Gastrocnemius medialis (tissue), 4 donors: Measurements from ENCODE around the gene ARID5B. TPM values are rescaled to one million over a fixed set of nuclear protein-coding genes. Genes with fewer than 3 reads are reported as not detected.

Experiments used
- ATAC-seq, 2 donors: fragments of 150-250 bp; one replicate each; pipeline ENCODE4 v1.9.1; 2016
- DNase-seq, 2 donors: peaks; one replicate each; pipeline ENCODE4 v3.0.0-alpha.2; 2019
- H3K27ac ChIP-seq, 4 donors: fragments of 200-600 bp; sonication (generic); 1 replicate in 1 of 4; 2 replicates in 3 of 4; pipeline ENCODE4 v1.5.1; 2016 to 2018; ENCODE audit warnings: mild to moderate bottlenecking in 2 of 4, moderate library complexity in 1 of 4
- H3K27me3 ChIP-seq, 3 donors: fragments of 200-600 bp; sonication (generic) in 2 of 3; 1 replicate in 1 of 3; 2 replicates in 2 of 3; pipeline versions ENCODE4 v1.5.1 to v1.6.0; 2016 to 2019; ENCODE audit warnings: mild to moderate bottlenecking in 1 of 3, moderate library complexity in 1 of 3
- H3K36me3 ChIP-seq, 2 donors: fragments of 200-600 bp; sonication (generic) in 1 of 2; one replicate each; pipeline ENCODE4 v1.5.1; 2017 to 2018
- H3K4me1 ChIP-seq, 2 donors: fragments of 200-600 bp; sonication (generic) in 1 of 2; one replicate each; pipeline ENCODE4 v1.5.1; 2016 to 2017; ENCODE audit warnings: mild to moderate bottlenecking in 2 of 2
- H3K4me3 ChIP-seq, 4 donors: fragments of 200-600 bp; sonication (generic) in 3 of 4; 1 replicate in 1 of 4; 2 replicates in 3 of 4; pipeline ENCODE4 v1.5.1; 2016 to 2019; ENCODE audit warnings: mild to moderate bottlenecking in 2 of 4
- H3K9me3 ChIP-seq, 3 donors: fragments of 200-600 bp; sonication (generic) in 2 of 3; 1 replicate in 1 of 3; 2 replicates in 2 of 3; pipeline ENCODE4 v1.5.1; 2016 to 2019
- CTCF ChIP-seq, 5 experiments: fragments of 450-650 bp in 3 of 5; fragments of 200-600 bp in 2 of 5; sonication (generic) in 2 of 5; IDR thresholded peaks in 4 of 5; conservative IDR thresholded peaks in 1 of 5; 1 replicate in 4 of 5; 2 replicates in 1 of 5; pipeline ENCODE4 v1.5.1; 2016 to 2019; ENCODE audit warnings: antibody characterized with exemption in 5 of 5, mild to moderate bottlenecking in 3 of 5, moderate library complexity in 3 of 5
- POLR2A ChIP-seq, 2 donors: fragments of 450-650 bp; IDR thresholded peaks; one replicate each; pipeline ENCODE4 v1.6.1; 2017; ENCODE audit warnings: antibody characterized with exemption in 2 of 2, mild to moderate bottlenecking in 2 of 2, moderate library complexity in 2 of 2
- in situ Hi-C, 4 donors: fragments of 200-750 bp; cut with MboI; loops; one replicate each; pipeline versions ENCODE4 v1.15.0 to v1.8.0; 2017; ENCODE audit warnings: low sequenced_read_pairs in 4 of 4
- intact Hi-C: fragments of 100-400 bp; cut with DNase I; formaldehyde crosslinking; loops from one replicate; pipeline ENCODE4 v1.15.1; 2023; ENCODE audit warnings: low total_unique reads
- total RNA-seq, 4 donors: library from RNA; depleted of rRNA; stranded (reverse); fragments of >200 nt; gene quantifications; one replicate each; pipeline versions ENCODE4 v1.1.0 to v1.2.3, GENCODE V29; 2016

The ARID5B gene
- total RNA-seq, 4 donors from 2014 or later = 156 to 512 (median 263) TPM

- TF ChIP-seq POLR2A (IDR thresholded peaks at IDR 0.05) (no peak), CTCF (IDR thresholded peaks at IDR 0.05 in 4 of 5, conservative IDR thresholded peaks at IDR 0.05 in 1 of 5) (no peak)
- Histone ChIP-seq H3K27ac (peak overlapping the region; percentile 95 to 99 (median 96)), H3K9me3 (no peaks in the 10 kb centered on the region), H3K4me3 (peak overlapping the region; percentile 46 to 79 (median 74)), H3K36me3 (peaks cover 8 to 93% of the 10 kb centered on the region in 2 donors), H3K27me3 (no peaks in the 10 kb centered on the region), H3K4me1 (peaks cover 40 to 75% of the 10 kb centered on the region in 2 donors)
- intact Hi-C loops (loop anchor here (10.0 kb wide), 1 partner anchor 1210 kb away; no protein-coding TSS in a partner anchor), in situ Hi-C loops (loop anchor here in 2 of 4 donors (10.0 to 25.0 kb wide), 4 partner anchors 1118 to 1660 kb away; partner anchors contain the start of gene RHOBTB1 (in 1 of the 2))
- ATAC-seq (no peak), DNase-seq (no peak)
Measured at GRCh38 chr10:62054830-62055229, 153.3 kb downstream of the ARID5B start.

- ATAC-seq = no peak
- no peak for DNase-seq
- Histone ChIP-seq H3K36me3 (peaks cover 8 to 98% of the 10 kb centered on the region in 2 donors), H3K9me3 (no peaks in the 10 kb centered on the region), H3K4me1 (peaks cover 51 to 88% of the 10 kb centered on the region in 2 donors), H3K27me3 (no peaks in the 10 kb centered on the region), H3K4me3 (peak overlapping the region; percentile 46 to 79 (median 74)), H3K27ac (peak overlapping the region; percentile 95 to 99 (median 96))
- intact Hi-C loops = loop anchor here (10.0 kb wide), 1 partner anchor 1209 kb away; no protein-coding TSS in a partner anchor
- in situ Hi-C loops = loop anchor here in 2 of 4 donors (10.0 to 25.0 kb wide), 4 partner anchors 1119 to 1659 kb away; partner anchors contain the start of gene RHOBTB1 (in 1 of the 2)
- no peak for TF ChIP-seq CTCF (IDR thresholded peaks at IDR 0.05 in 4 of 5, conservative IDR thresholded peaks at IDR 0.05 in 1 of 5)
- TF ChIP-seq POLR2A (IDR thresholded peaks at IDR 0.05) = no peak
Measured at GRCh38 chr10:62056219-62056618, 154.7 kb downstream of the ARID5B start.

- no peaks in the 10 kb centered on the region for H3K9me3 ChIP-seq
- in situ Hi-C loops = loop anchor here in 2 of 4 donors (10.0 to 25.0 kb wide), 4 partner anchors 1119 to 1658 kb away; partner anchors contain the start of gene RHOBTB1 (in 1 of the 2)
- TF ChIP-seq CTCF (IDR thresholded peaks at IDR 0.05 in 4 of 5, conservative IDR thresholded peaks at IDR 0.05 in 1 of 5) (no peak), POLR2A (IDR thresholded peaks at IDR 0.05) (no peak)
- H3K4me1 ChIP-seq = peaks cover 56 to 93% of the 10 kb centered on the region in 2 donors
- H3K27me3 ChIP-seq = no peaks in the 10 kb centered on the region
- peak overlapping the region; percentile 36 to 79 (median 74) for H3K4me3 ChIP-seq
- intact Hi-C loops = loop anchor here (10.0 kb wide), 1 partner anchor 1208 kb away; no protein-coding TSS in a partner anchor
- ATAC-seq (no peak), DNase-seq (no peak)
- H3K36me3 ChIP-seq = peaks cover 8 to 97% of the 10 kb centered on the region in 2 donors
- peak overlapping the region; percentile 95 to 99 (median 96) for H3K27ac ChIP-seq
Measured at GRCh38 chr10:62056698-62057097, 155.2 kb downstream of the ARID5B start.

- TF ChIP-seq CTCF (IDR thresholded peaks at IDR 0.05 in 4 of 5, conservative IDR thresholded peaks at IDR 0.05 in 1 of 5) (no peak), POLR2A (IDR thresholded peaks at IDR 0.05) (peak in 1 of 2 donors; percentile 48)
- Histone ChIP-seq H3K36me3 (peaks cover 8 to 94% of the 10 kb centered on the region in 2 donors), H3K4me1 (peaks cover 56 to 95% of the 10 kb centered on the region in 2 donors), H3K9me3 (no peaks in the 10 kb centered on the region), H3K27me3 (no peaks in the 10 kb centered on the region), H3K4me3 (peak overlapping the region; percentile 36 to 79 (median 74)), H3K27ac (peak overlapping the region; percentile 95 to 99 (median 96))
- ATAC-seq = peak; percentile 46 to 51
- intact Hi-C loops (loop anchor here (10.0 kb wide), 1 partner anchor 1207 kb away; no protein-coding TSS in a partner anchor), in situ Hi-C loops (loop anchor here in 2 of 4 donors (10.0 to 25.0 kb wide), 4 partner anchors 1120 to 1657 kb away; partner anchors contain the start of gene RHOBTB1 (in 1 of the 2))
- DNase-seq = no peak
Measured at GRCh38 chr10:62057359-62057758, 155.9 kb downstream of the ARID5B start.
